ENCODE data around the gene AGK.
"Not testable (repeated sequence)": the region's sequence is repeated elsewhere in the genome, so short reads cannot be mapped to it uniquely, and the experiment has no call there.

AGK gene

GRCh38 chr7:141590071-141590470, 38.9 kb downstream of the AGK start:
- DNase-seq = no peak

- no peak for DNase-seq
Observed at GRCh38 chr7:141590666-141591065, 39.5 kb downstream of the AGK start.

- DNase-seq = no peak
Observed at GRCh38 chr7:141593134-141593533, 41.9 kb downstream of the AGK start.

- no peak for DNase-seq
Observed at GRCh38 chr7:141597966-141598365, 46.8 kb downstream of the AGK start.

GRCh38 chr7:141598408-141598807, 47.2 kb downstream of the AGK start:
- no peak for DNase-seq

DNA sequence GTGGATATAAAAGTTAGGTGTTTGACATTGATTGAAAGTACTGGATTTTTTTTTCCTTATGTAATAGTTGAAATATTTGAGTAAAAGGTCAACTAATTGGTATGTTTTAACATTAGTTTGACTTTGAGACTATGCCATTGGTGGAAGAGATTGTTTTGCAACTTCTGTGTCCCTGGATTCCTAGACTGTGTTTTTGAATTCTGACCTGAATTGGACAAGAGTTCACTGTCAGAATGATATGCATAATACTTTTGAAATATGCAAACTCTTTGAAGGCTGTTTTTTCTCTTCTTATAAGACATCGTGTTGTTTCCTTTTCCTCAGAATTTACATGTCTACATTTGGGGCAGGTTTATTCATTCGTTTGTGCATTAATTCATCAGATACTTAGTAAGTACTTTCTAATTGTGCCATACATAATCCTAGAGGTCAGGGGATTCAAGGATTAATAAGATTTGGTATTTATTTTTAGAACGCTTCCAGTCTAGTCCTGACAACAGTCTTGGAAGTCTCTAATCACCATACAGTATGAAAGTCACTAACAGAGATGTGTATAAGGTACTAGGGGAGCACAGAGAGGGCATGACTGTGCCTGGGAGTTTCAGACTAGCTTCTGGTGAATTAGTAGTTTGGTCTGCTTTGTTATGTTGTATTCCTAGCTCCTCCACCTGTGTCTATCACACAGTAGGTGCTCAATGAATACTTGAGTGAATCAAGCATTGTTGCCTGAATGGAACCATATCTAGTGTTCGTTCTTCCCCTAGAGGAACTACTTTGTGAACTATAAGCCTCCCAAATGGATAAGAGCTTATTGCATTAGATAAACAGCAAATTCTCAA, 49.2 kb downstream of the AGK start:
- no peak for DNase-seq

DNA sequence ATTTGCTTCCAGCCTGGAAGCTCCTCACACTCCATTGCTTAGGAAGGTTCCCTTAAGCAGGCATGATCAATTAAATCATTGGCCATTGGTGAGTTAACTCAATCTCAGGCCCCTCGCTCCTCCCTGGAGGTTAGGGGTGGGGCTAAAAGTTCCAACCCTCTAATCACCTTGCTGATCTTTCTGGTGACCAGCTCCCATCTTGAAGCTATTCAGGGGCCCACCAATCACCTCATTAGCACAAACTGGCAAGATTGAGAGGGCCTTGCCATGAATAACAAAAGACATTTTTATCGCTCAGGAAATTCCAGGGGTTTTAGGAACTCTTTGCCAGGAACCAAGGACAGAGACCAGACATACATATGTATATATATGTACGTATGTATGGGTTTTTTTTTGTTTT, 58.4 kb downstream of the AGK start:
- DNase-seq = no peak

GRCh38 chr7:141610671-141611070, 59.5 kb downstream of the AGK start:
- DNase-seq = no peak

- DNase-seq = no peak
Observed at GRCh38 chr7:141612861-141613260, 61.7 kb downstream of the AGK start.

- no peak for DNase-seq
Observed at GRCh38 chr7:141617280-141617679, 66.1 kb downstream of the AGK start.

- no peak for DNase-seq
Observed at GRCh38 chr7:141619745-141620144, 68.5 kb downstream of the AGK start.

DNA sequence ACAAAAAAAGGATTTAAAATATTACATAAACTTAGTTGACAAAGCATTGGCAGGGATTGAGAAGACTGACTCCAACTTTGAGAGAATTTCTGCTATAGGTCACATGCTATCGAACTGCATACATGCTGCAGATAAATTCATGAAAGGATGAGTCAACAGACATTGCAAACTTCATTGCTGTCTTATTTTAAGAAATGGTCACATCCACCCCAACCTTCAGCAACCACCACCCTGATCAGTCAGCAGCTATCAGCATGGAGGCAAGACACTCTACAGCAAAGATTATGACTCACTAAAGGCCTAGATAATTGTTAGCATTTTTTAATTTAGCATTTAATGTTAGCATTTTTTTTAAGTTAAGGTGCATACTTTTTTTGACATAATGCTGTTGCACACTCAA, 73.6 kb downstream of the AGK start:
- DNase-seq = no peak

DNA sequence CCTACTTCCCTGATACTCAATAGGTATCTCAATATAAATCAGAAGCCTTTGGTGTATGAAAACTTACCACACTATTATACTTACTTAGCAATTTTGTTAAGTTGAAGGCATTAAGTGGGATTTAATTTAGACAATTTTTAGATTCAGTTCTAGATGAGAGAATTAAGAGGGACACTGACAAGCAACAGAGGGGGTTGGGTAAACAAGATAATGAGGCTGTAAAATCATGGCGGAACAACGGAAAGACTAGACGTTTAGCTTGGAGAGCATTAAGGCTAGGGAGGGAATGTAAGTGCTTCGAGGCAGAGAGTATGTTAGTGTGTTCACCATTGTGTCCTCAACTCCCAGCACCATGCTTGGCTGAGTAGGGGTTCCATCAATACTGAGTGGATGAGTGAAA, 79.4 kb downstream of the AGK start:
- no peak for DNase-seq

DNA sequence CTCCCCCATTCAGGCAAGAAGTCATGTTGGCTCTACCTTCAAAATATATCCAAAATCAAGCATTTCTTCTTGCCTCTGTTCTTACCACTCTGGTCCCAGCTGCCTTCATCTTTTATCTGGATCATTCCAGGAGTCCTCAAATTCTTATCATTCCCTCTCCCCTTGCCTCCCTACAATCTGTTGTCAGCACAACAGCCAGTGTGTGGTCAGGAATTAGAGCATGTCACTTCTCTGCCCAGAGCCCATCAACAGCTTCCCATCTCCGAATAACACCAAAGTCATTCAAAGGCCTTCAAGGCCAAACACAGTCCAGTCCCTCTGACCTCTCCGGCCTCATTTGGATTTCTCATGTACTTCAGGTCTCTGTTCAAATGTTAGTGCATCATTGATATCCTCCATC, 80.3 kb downstream of the AGK start:
- no peak for DNase-seq

DNA sequence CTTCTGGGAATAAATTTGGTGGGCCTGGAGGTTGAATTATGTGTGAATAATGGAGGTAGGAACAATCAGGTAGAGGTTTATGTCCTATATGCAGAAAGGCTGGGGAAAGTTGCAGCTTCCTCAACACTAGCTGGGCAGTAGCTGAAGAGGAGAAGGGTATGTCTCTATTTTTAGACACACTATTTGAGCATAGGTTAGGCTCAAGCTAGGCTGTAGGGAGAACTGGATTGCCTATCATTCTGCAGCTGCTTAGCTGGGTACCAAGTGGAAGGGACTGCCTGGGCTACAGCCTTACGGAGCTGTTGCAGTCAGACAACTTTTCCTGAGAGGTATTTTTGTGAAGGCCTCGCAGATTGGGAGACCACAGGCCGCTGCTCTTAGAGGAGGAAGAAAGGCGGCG, 82.9 kb downstream of the AGK start:
- DNase-seq = no peak

DNA sequence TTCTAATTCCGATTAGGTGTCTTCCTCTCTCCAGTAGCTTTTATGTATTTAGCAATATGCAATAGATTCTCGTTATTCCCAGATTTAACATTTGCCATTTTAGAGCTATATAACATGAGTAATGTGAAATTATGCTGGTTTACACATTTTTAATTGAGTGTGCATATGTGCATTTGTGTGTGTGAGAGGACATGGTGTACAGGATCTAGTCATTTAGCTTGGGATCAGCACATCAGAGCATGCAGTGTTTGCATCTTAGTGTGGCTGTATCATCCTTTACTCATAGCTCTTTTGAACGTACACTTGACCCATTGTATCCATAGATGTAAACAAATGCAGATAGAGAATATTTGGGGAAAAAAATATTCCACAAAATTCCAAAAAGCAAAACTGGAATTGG, 84.8 kb downstream of the AGK start:
- DNase-seq = no peak

DNA sequence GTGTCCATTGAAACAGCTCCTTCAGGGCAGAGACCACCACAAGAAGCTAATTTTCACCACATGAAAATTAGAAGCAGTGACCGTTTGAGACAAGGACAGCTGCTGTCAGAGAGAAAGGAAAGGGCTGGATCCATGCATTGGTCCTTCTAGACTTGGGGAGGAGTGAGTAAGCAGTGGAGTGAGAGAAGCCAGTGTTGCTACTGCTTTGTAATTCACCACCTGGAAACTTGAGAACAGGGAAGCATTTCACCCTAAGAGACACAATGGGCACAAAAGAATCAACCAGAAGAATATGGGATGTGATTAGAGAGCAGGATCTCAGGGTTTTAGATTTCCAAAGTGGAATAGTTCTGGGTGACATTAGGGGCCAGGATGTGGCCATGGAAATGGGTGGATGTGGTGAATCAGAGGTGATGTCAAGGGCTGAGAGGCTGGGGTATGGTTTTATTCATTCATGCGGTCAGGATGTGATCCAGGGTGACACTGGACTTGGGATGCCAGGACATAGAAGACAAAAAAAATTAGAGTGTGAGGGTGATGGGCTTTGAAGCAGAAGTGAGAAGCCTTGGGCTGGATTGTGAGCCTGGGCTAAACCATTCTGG, 89.1 kb downstream of the AGK start:
- no peak for DNase-seq

DNA sequence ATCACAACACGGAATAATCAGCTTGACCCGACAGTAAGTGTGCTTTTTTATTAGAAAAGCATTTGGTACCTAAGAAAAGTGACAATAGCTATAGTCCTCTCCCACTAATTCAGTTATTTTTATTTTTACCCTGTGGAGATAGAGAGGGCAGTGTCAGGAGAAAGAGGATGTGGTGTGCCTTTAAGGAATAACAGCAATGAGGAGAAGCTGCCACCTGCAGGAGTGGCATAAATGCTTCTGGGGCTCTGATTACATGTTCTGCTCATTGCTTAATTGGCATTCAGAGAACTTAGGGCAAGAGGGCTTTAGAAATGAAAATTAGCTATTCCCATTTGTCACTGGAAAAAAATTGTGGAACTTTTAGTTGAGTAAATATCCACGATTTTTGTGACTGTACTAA, 90.7 kb downstream of the AGK start:
- no peak for DNase-seq

DNA sequence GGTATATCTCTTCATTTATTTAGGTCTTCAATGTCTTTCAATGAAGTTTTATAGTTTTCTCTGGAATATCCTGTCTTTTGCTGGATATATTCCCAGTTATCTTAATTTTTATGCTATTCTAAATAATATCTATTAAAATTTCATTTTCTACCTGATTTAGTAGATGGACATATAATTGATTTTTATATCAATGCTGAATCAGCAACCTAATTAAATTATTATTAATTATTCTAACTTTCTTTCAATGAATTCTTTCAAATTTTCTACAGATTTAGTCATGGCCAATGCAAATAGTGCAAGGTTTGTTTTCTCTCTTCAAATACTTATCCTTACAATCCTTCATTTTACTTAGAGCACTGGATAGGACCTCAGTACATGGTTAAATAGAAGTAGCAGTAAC, 94.0 kb downstream of the AGK start:
- no peak for DNase-seq

GRCh38 chr7:141646826-141647480, 95.7 kb downstream of the AGK start:
- no peak for DNase-seq

DNA sequence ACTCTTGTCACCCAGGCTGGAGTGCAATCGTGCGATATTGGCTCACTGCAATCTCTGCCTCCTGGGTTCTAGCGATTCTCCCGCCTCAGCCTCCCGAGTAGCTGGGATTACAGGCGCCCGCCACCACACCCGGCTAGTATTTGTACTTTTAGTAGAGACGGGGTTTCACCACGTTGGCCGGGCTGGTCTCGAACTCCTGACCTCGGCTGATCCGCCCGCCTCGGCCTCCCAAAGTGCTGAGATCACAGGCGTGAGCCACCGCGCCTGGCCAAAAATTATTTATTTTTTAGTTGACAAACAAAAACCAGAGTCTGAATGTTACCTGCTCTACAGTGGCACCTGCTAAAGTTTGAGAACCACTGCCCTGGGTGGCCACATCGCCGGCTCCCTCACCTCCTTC, 96.5 kb downstream of the AGK start:
- DNase-seq = not testable (repeated sequence)

DNA sequence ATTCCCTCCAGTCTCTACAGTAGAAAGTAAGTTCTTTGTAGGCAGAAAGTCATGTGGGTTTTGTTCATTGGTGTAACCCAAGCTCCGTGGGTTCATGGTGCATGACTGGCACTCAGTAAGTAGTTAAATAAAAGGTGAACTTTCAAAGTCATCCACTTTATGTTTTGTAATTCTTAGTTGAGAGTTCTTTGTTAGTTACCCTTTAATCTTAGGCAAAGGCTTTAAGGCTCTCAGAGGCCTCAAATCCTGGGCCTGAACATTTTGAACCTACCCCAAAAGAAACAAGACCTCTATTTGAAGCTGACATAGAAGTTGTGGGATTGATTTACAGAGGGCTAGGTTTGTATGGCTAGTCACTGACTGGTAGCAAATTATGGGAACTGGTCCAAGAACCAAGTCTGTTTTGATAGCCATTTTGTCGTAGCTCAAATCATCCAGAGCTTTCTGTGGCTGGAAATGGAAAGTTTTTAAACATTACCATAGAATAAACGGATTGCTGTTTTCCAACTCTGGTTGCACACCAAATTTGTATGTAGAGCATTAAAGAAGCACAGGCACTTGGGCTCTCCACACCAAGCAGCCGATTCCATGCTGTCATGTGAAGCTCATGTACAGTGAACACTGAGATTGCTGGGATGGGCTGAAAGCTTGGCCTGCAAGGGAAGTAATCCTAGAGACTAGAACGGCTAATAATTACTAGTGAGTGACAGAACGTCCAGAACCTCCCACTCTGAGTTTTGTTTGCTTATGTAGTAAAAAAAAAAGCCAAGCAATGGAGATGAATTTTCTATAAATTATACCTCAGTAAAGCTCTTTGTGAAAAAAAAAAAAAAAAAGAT, 97.3 kb downstream of the AGK start:
- no peak for DNase-seq

DNA sequence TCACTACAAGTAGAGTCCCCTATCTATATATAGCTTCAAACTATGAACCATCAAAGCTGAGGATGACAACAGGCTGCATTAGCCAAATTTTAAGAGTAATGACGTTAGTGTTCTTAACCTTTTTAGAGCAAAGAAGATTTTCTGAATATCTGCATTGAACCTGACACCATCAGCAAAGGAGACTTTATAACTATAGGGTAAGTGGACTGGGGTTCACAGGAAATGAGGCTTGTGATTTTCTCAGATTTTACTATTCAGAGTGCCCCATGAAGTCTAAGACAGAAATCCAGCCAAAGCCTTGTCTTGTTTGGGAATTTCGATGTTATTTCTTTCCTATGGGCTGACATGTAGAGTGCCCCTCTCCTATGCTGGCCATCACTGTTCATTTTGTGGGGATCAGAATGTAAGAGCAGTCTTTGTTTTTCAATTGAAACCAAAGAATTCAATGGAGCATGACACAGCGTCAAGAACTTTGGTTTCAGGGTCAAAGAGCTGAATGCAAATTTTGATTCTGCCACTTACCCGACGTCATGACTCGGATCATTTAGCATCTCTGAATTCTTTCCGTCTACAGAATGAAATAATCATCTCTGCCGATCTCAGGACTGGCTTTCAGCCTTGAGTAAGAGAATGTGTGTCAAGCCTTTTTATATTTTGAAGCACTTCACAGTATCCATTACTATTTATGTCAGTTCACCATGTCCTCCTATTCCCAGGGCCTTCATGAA, 98.1 kb downstream of the AGK start:
- DNase-seq = no peak

Data from activated CD4-positive, alpha-beta T cell treated with anti-CD3 and anti-CD28 coated beads for 1 hour (primary cell).